Neural progenitor cell (in vitro differentiated cells): ENCODE results near the gene CEND1. TPM values are rescaled to one million over a fixed set of nuclear protein-coding genes. Genes with fewer than 3 reads are reported as not detected.

Experiments used
- DNase-seq: peaks from one replicate; pipeline ENCODE4 v3.0.0-alpha.2; 2016; ENCODE audit warnings: low spot score
- H2AFZ ChIP-seq: fragments of 200-600 bp; sonication (generic); replicated peaks from 2 replicates; pipeline ENCODE4 v1.6.1; 2016; ENCODE audit warnings: antibody characterized with exemption
- H3F3A ChIP-seq: fragments of 200-600 bp; sonication (generic); 2 replicates; pipeline ENCODE4 v1.6.1; 2016; ENCODE audit warnings: antibody characterized with exemption, low read depth
- H3K27ac ChIP-seq: fragments of 200-600 bp; sonication (generic); 2 replicates; pipeline ENCODE4 v1.5.1; 2016; ENCODE audit warnings: mild to moderate bottlenecking
- H3K27me3 ChIP-seq: fragments of 200-600 bp; sonication (generic); 2 replicates; pipeline ENCODE4 v1.6.1; 2016; ENCODE audit warnings: mild to moderate bottlenecking, moderate library complexity
- H3K36me3 ChIP-seq: fragments of 200-600 bp; sonication (generic); 2 replicates; pipeline ENCODE4 v1.5.1; 2016
- H3K4me1 ChIP-seq: fragments of 200-600 bp; sonication (generic); 2 replicates; pipeline ENCODE4 v1.6.1; 2016; ENCODE audit warnings: mixed run types
- H3K4me2 ChIP-seq: fragments of 200-600 bp; sonication (generic); 2 replicates; pipeline ENCODE4 v1.6.1; 2016
- H3K4me3 ChIP-seq: fragments of 200-600 bp; sonication (generic); 2 replicates; pipeline ENCODE4 v1.5.1; 2016
- H3K79me2 ChIP-seq: fragments of 200-600 bp; sonication (generic); 2 replicates; pipeline ENCODE4 v1.6.1; 2016; ENCODE audit warnings: low read depth
- H3K9ac ChIP-seq: fragments of 200-600 bp; sonication (generic); 2 replicates; pipeline ENCODE4 v1.6.1; 2016
- H3K9me3 ChIP-seq: fragments of 200-600 bp; sonication (generic); 2 replicates; pipeline ENCODE4 v1.5.1; 2016; ENCODE audit warnings: low read depth
- H4K20me1 ChIP-seq: fragments of 200-600 bp; sonication (generic); 2 replicates; pipeline ENCODE4 v1.6.1; 2016; ENCODE audit warnings: low read depth
- H3K27ac Mint-ChIP-seq: 3 replicates; pipeline ENCODE4 v1.8.0; 2021; ENCODE audit warnings: mixed read lengths
- H3K27me3 Mint-ChIP-seq: 2 replicates; pipeline ENCODE4 v1.8.0; 2022; ENCODE audit warnings: low read depth, mild to moderate bottlenecking, inconsistent platforms, moderate library complexity, mixed read lengths; ENCODE audit not compliant: insufficient read depth
- H3K36me3 Mint-ChIP-seq: 3 replicates; pipeline ENCODE4 v1.8.0; 2021; ENCODE audit warnings: mixed read lengths
- H3K4me1 Mint-ChIP-seq: 3 replicates; pipeline ENCODE4 v1.8.0; 2021; ENCODE audit warnings: mixed read lengths
- H3K4me3 Mint-ChIP-seq: 3 replicates; pipeline ENCODE4 v1.8.0; 2021; ENCODE audit warnings: mild to moderate bottlenecking, moderate library complexity, mixed read lengths
- H3K9me3 Mint-ChIP-seq: 3 replicates; pipeline ENCODE4 v1.8.0; 2020; ENCODE audit warnings: mixed read lengths
- EZH2 ChIP-seq: fragments of 200-600 bp; sonication (generic); IDR thresholded peaks from 2 replicates; pipeline ENCODE4 v1.6.1; 2017; ENCODE audit warnings: antibody characterized with exemption, mild to moderate bottlenecking, moderate library complexity
- EZH2phosphoT487 ChIP-seq: fragments of 200-600 bp; sonication (generic); IDR thresholded peaks from 2 replicates; pipeline ENCODE4 v1.6.1; 2017; ENCODE audit warnings: antibody characterized with exemption
- total RNA-seq: library from RNA; depleted of rRNA; stranded (reverse); fragments of >200 nt; gene quantifications from 2 replicates; pipeline ENCODE4 v1.2.3, GENCODE V29; 2015; ENCODE audit warnings: low replicate concordance
- TF ChIP-seq, protein P1 (sequence below): fragments of 200-600 bp; sonication (generic); IDR thresholded peaks from 2 replicates; pipeline ENCODE4 v1.5.1; 2017; ENCODE audit warnings: antibody characterized with exemption, mild to moderate bottlenecking

Gene CEND1
- total RNA-seq, 1 donor from 2014 or later: 0.94 TPM

DNA sequence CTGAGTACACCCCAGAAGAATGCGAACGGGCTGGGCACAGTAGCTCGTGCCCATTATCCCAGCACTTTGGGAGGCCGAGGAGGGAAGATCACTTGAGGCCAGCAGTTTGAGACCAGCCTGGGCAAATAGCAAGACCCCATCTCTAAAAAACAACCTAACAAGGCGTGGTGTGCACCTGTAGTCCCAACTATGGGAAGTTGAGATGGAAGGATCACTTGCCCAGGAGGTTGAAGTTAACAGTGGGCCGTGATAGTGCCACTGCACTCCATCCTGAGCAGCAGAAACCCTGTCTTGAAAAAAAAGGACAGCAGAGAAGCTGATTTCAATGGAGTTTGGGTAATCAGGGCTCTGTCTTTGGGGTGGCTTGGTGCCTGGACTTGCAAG is 23.2 kb upstream of the CEND1 start:
- Histone ChIP-seq H3K27me3 (no peaks in the 10 kb centered on the region), H3K79me2 (peaks cover 36% of the 10 kb centered on the region), H3K36me3 (peaks cover 3% of the 10 kb centered on the region), H3K4me3 (no peak overlapping the region), H3K27ac (no peak overlapping the region), H3K9ac (no peak overlapping the region), H3K9me3 (no peaks in the 10 kb centered on the region), H3F3A (peaks cover 53% of the 10 kb centered on the region), H3K4me1 (peaks cover 15% of the 10 kb centered on the region), H2AFZ (no peak overlapping the region), H4K20me1 (peaks cover 24% of the 10 kb centered on the region), H3K4me2 (no peak overlapping the region)
- no peak for DNase-seq
- Mint-ChIP-seq H3K36me3 (peaks cover 13% of the 10 kb centered on the region), H3K27me3 (peaks cover 8% of the 10 kb centered on the region), H3K9me3 (no peaks in the 10 kb centered on the region), H3K4me3 (no peak overlapping the region), H3K27ac (no peak overlapping the region), H3K4me1 (peaks cover 17% of the 10 kb centered on the region)
- TF ChIP-seq, protein P1, sequence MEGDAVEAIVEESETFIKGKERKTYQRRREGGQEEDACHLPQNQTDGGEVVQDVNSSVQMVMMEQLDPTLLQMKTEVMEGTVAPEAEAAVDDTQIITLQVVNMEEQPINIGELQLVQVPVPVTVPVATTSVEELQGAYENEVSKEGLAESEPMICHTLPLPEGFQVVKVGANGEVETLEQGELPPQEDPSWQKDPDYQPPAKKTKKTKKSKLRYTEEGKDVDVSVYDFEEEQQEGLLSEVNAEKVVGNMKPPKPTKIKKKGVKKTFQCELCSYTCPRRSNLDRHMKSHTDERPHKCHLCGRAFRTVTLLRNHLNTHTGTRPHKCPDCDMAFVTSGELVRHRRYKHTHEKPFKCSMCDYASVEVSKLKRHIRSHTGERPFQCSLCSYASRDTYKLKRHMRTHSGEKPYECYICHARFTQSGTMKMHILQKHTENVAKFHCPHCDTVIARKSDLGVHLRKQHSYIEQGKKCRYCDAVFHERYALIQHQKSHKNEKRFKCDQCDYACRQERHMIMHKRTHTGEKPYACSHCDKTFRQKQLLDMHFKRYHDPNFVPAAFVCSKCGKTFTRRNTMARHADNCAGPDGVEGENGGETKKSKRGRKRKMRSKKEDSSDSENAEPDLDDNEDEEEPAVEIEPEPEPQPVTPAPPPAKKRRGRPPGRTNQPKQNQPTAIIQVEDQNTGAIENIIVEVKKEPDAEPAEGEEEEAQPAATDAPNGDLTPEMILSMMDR: no peak
- no peak for TF ChIP-seq EZH2phosphoT487
- no peak for TF ChIP-seq EZH2

DNA sequence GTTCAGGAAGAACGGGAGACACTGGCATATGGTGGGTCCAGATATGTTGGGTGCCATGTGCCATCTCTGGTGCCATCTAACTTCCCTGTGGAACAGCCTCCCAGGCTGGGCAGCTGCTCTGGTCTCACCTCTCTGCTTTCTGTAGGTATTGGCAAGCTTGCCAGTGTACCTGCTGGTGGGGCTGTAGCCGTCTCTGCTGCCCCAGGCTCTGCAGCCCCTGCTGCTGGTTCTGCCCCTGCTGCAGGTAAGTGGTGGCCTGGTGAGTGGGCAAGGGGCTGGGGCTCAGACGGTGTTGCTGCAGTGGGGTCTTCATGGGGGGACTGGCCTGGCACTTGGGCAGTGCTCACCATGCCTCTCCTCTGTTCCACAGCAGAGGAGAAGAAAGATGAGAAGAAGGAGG is 22.5 kb upstream of the CEND1 start:
- Histone ChIP-seq H3K79me2 (peaks cover 43% of the 10 kb centered on the region), H3K4me3 (no peak overlapping the region), H3K9ac (no peak overlapping the region), H3K4me1 (peaks cover 15% of the 10 kb centered on the region), H3K27ac (no peak overlapping the region), H3K4me2 (no peak overlapping the region), H2AFZ (no peak overlapping the region), H3K27me3 (no peaks in the 10 kb centered on the region), H3K9me3 (no peaks in the 10 kb centered on the region), H4K20me1 (peaks cover 24% of the 10 kb centered on the region), H3K36me3 (peaks cover 3% of the 10 kb centered on the region), H3F3A (peaks cover 57% of the 10 kb centered on the region)
- no peak overlapping the region for H3K27ac Mint-ChIP-seq
- TF ChIP-seq, protein P1: no peak
- TF ChIP-seq EZH2phosphoT487: no peak
- TF ChIP-seq EZH2: no peak
- peak overlapping the region; percentile 52 for H3K4me3 Mint-ChIP-seq
- no peak for DNase-seq
- H3K36me3 Mint-ChIP-seq: peaks cover 13% of the 10 kb centered on the region
- H3K4me1 Mint-ChIP-seq: peaks cover 21% of the 10 kb centered on the region
- peaks cover 7% of the 10 kb centered on the region for H3K27me3 Mint-ChIP-seq
- no peaks in the 10 kb centered on the region for H3K9me3 Mint-ChIP-seq

- Histone ChIP-seq H3K4me3 (peak overlapping the region; percentile 86), H3K4me2 (peak overlapping the region; percentile 90), H4K20me1 (peaks cover 24% of the 10 kb centered on the region), H3K79me2 (peaks cover 44% of the 10 kb centered on the region), H2AFZ (no peak overlapping the region), H3K9me3 (no peaks in the 10 kb centered on the region), H3K4me1 (peaks cover 15% of the 10 kb centered on the region), H3K27me3 (no peaks in the 10 kb centered on the region), H3K27ac (no peak overlapping the region), H3F3A (peaks cover 60% of the 10 kb centered on the region), H3K9ac (no peak overlapping the region), H3K36me3 (peaks cover 3% of the 10 kb centered on the region)
- Mint-ChIP-seq H3K36me3 (peaks cover 13% of the 10 kb centered on the region), H3K9me3 (no peaks in the 10 kb centered on the region), H3K4me3 (peak overlapping the region; percentile 91), H3K4me1 (peaks cover 21% of the 10 kb centered on the region), H3K27ac (no peak overlapping the region), H3K27me3 (peaks cover 5% of the 10 kb centered on the region)
- DNase-seq: no peak
- no peak for TF ChIP-seq EZH2phosphoT487
- TF ChIP-seq, protein P1: no peak
Measured at GRCh38 chr11:811446-812245, 21.8 kb upstream of the CEND1 start.
